Measurements from ENCODE around the gene ITGA5.

Gene ITGA5

GRCh38 chr12:54393207-54393609 is 25.9 kb downstream of the ITGA5 start:
- Histone ChIP-seq H3K36me3 (ENCODE audit: insufficient read depth, low read length) (peaks cover 49% of the 10 kb centered on the region), H3K9me3 (replicated peaks; ENCODE audit: low read length) (no peaks in the 10 kb centered on the region), H3K4me3 (ENCODE audit: low read length) (no peak overlapping the region), H3K4me2 (ENCODE audit: low read length) (no peak overlapping the region), H3K4me1 (ENCODE audit: control insufficient read depth, insufficient read depth, low read length) (no peaks in the 10 kb centered on the region), H3K27me3 (ENCODE audit: control insufficient read depth, insufficient read depth, low read length) (no peaks in the 10 kb centered on the region), H3K9ac (ENCODE audit: low read depth, low read length) (no peak overlapping the region)

- no peaks in the 10 kb centered on the region for H3K27me3 ChIP-seq (ENCODE audit: control insufficient read depth, insufficient read depth, low read length)
- H3K4me3 ChIP-seq (ENCODE audit: low read length) = no peak overlapping the region
- no peaks in the 10 kb centered on the region for H3K9me3 ChIP-seq (replicated peaks; ENCODE audit: low read length)
- no peak overlapping the region for H3K9ac ChIP-seq (ENCODE audit: low read depth, low read length)
- H3K4me2 ChIP-seq (ENCODE audit: low read length) = no peak overlapping the region
- peaks cover 44% of the 10 kb centered on the region for H3K36me3 ChIP-seq (ENCODE audit: insufficient read depth, low read length)
- no peaks in the 10 kb centered on the region for H3K4me1 ChIP-seq (ENCODE audit: control insufficient read depth, insufficient read depth, low read length)
Observed at GRCh38 chr12:54392485-54393206, 26.4 kb downstream of the ITGA5 start.

- peaks cover 5% of the 10 kb centered on the region for H3K4me1 ChIP-seq (ENCODE audit: control insufficient read depth, insufficient read depth, low read length)
Observed at GRCh38 chr12:54390668-54391551, 28.2 kb downstream of the ITGA5 start.

GRCh38 chr12:54390176-54390667 is 28.8 kb downstream of the ITGA5 start:
- Histone ChIP-seq H3K9me3 (replicated peaks; ENCODE audit: low read length) (no peaks in the 10 kb centered on the region), H3K4me3 (ENCODE audit: low read length) (no peak overlapping the region), H3K4me2 (ENCODE audit: low read length) (no peak overlapping the region), H3K27me3 (ENCODE audit: control insufficient read depth, insufficient read depth, low read length) (no peaks in the 10 kb centered on the region), H3K36me3 (ENCODE audit: insufficient read depth, low read length) (peaks cover 22% of the 10 kb centered on the region), H3K9ac (ENCODE audit: low read depth, low read length) (no peak overlapping the region), H3K4me1 (ENCODE audit: control insufficient read depth, insufficient read depth, low read length) (peaks cover 9% of the 10 kb centered on the region)

More at GRCh38 chr12:54390668-54391551, 28.2 kb downstream of the ITGA5 start:
- Histone ChIP-seq H3K4me2 (ENCODE audit: low read length) (no peak overlapping the region), H3K4me3 (ENCODE audit: low read length) (no peak overlapping the region), H3K9me3 (replicated peaks; ENCODE audit: low read length) (no peaks in the 10 kb centered on the region), H3K9ac (ENCODE audit: low read depth, low read length) (no peak overlapping the region), H3K27me3 (ENCODE audit: control insufficient read depth, insufficient read depth, low read length) (no peaks in the 10 kb centered on the region), H3K36me3 (ENCODE audit: insufficient read depth, low read length) (peaks cover 28% of the 10 kb centered on the region)

- H3K9ac ChIP-seq (ENCODE audit: low read depth, low read length) = no peak overlapping the region
Observed at GRCh38 chr12:54389607-54390175, 29.4 kb downstream of the ITGA5 start.

GRCh38 chr12:54389134-54389508 is 29.9 kb downstream of the ITGA5 start:
- Histone ChIP-seq H3K9me3 (replicated peaks; ENCODE audit: low read length) (no peaks in the 10 kb centered on the region), H3K27me3 (ENCODE audit: control insufficient read depth, insufficient read depth, low read length) (no peaks in the 10 kb centered on the region), H3K4me3 (ENCODE audit: low read length) (no peak overlapping the region), H3K4me2 (ENCODE audit: low read length) (no peak overlapping the region), H3K4me1 (ENCODE audit: control insufficient read depth, insufficient read depth, low read length) (peaks cover 14% of the 10 kb centered on the region), H3K9ac (ENCODE audit: low read depth, low read length) (no peak overlapping the region), H3K36me3 (ENCODE audit: insufficient read depth, low read length) (peaks cover 11% of the 10 kb centered on the region)

More at GRCh38 chr12:54389607-54390175, 29.4 kb downstream of the ITGA5 start:
- Histone ChIP-seq H3K27me3 (ENCODE audit: control insufficient read depth, insufficient read depth, low read length) (no peaks in the 10 kb centered on the region), H3K4me2 (ENCODE audit: low read length) (no peak overlapping the region), H3K4me1 (ENCODE audit: control insufficient read depth, insufficient read depth, low read length) (peaks cover 11% of the 10 kb centered on the region), H3K36me3 (ENCODE audit: insufficient read depth, low read length) (peaks cover 17% of the 10 kb centered on the region), H3K9me3 (replicated peaks; ENCODE audit: low read length) (no peaks in the 10 kb centered on the region), H3K4me3 (ENCODE audit: low read length) (no peak overlapping the region)

- Histone ChIP-seq H3K36me3 (ENCODE audit: insufficient read depth, low read length) (peaks cover 5% of the 10 kb centered on the region), H3K4me3 (ENCODE audit: low read length) (no peak overlapping the region), H3K4me2 (ENCODE audit: low read length) (no peak overlapping the region), H3K9me3 (replicated peaks; ENCODE audit: low read length) (no peaks in the 10 kb centered on the region), H3K27me3 (ENCODE audit: control insufficient read depth, insufficient read depth, low read length) (no peaks in the 10 kb centered on the region), H3K4me1 (ENCODE audit: control insufficient read depth, insufficient read depth, low read length) (peaks cover 14% of the 10 kb centered on the region), H3K9ac (ENCODE audit: low read depth, low read length) (no peak overlapping the region)
Observed at GRCh38 chr12:54388237-54389133, 30.6 kb downstream of the ITGA5 start.

- Histone ChIP-seq H3K27me3 (ENCODE audit: control insufficient read depth, insufficient read depth, low read length) (no peaks in the 10 kb centered on the region), H3K4me3 (ENCODE audit: low read length) (no peak overlapping the region), H3K4me1 (ENCODE audit: control insufficient read depth, insufficient read depth, low read length) (peaks cover 23% of the 10 kb centered on the region)
Observed at GRCh38 chr12:54387114-54387467, 32.0 kb downstream of the ITGA5 start.

GRCh38 chr12:54386403-54387113 is 32.5 kb downstream of the ITGA5 start:
- Histone ChIP-seq H3K4me1 (ENCODE audit: control insufficient read depth, insufficient read depth, low read length) (peaks cover 23% of the 10 kb centered on the region), H3K9me3 (replicated peaks; ENCODE audit: low read length) (no peaks in the 10 kb centered on the region), H3K4me3 (ENCODE audit: low read length) (no peak overlapping the region), H3K27me3 (ENCODE audit: control insufficient read depth, insufficient read depth, low read length) (no peaks in the 10 kb centered on the region), H3K36me3 (ENCODE audit: insufficient read depth, low read length) (no peaks in the 10 kb centered on the region), H3K9ac (ENCODE audit: low read depth, low read length) (no peak overlapping the region), H3K4me2 (ENCODE audit: low read length) (no peak overlapping the region)

More at GRCh38 chr12:54387114-54387467, 32.0 kb downstream of the ITGA5 start:
- Histone ChIP-seq H3K9me3 (replicated peaks; ENCODE audit: low read length) (no peaks in the 10 kb centered on the region), H3K4me2 (ENCODE audit: low read length) (no peak overlapping the region), H3K9ac (ENCODE audit: low read depth, low read length) (no peak overlapping the region), H3K36me3 (ENCODE audit: insufficient read depth, low read length) (no peaks in the 10 kb centered on the region)

GRCh38 chr12:54385251-54385914 is 33.7 kb downstream of the ITGA5 start:
- peaks cover 23% of the 10 kb centered on the region for H3K4me1 ChIP-seq (ENCODE audit: control insufficient read depth, insufficient read depth, low read length)
- H3K27me3 ChIP-seq (ENCODE audit: control insufficient read depth, insufficient read depth, low read length) = no peaks in the 10 kb centered on the region
- H3K4me3 ChIP-seq (ENCODE audit: low read length) = no peak overlapping the region
- H3K9ac ChIP-seq (ENCODE audit: low read depth, low read length) = no peak overlapping the region
- H3K36me3 ChIP-seq (ENCODE audit: insufficient read depth, low read length) = no peaks in the 10 kb centered on the region
- H3K4me2 ChIP-seq (ENCODE audit: low read length) = no peak overlapping the region
- H3K9me3 ChIP-seq (replicated peaks; ENCODE audit: low read length) = no peaks in the 10 kb centered on the region

All from skeletal muscle satellite cell (primary cell).